Midbrain (tissue), 1 donor: Measurements from ENCODE around the gene STKLD1.
"Not testable (repeated sequence)": the region's sequence is repeated elsewhere in the genome, so short reads cannot be mapped to it uniquely, and the experiment has no call there.

Experiments used
- DNase-seq: peaks from one replicate; lab custom pipeline; 2025; lab: John Stamatoyannopoulos, UW

The STKLD1 gene

DNA sequence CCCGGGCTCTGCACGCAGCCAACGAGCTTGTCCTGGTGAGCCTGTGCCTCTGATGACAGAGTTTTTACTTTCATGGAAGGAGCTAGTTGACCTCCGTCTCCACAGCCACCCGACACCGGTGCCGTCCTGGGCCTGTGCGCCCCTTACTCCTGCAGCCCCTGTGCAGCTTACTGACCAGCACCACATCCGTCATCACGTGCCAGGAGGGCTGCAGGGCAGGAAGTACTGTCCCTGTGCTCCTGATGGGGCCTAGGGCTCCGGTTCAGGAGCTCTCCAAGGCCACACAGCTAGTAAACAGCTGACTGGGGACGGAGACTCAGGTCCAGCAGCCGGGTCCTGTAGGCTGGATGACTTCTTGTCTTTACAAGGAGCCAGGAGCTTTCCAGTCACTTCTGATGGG, 10.2 kb downstream of the STKLD1 start:
- DNase-seq = no peak

DNA sequence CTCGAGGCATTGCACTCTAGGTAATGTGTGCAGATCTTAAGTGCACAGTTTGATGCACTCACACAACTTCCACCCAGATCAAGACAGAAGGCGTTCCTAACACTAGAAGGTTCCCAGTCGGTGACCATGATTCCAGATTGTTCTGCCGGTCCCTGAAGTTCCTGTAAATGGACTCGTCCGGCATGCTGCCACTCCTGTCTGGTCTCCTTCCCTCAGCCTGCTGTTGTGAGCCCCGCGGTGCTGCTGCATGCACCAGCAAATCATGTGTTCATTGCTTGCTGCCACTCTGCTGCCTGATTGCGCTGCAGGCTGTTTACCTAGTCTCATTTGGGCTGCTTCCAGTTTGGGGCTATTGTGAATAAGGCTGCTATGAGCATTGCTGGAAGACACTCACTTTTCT, 11.5 kb downstream of the STKLD1 start:
- no peak for DNase-seq

DNA sequence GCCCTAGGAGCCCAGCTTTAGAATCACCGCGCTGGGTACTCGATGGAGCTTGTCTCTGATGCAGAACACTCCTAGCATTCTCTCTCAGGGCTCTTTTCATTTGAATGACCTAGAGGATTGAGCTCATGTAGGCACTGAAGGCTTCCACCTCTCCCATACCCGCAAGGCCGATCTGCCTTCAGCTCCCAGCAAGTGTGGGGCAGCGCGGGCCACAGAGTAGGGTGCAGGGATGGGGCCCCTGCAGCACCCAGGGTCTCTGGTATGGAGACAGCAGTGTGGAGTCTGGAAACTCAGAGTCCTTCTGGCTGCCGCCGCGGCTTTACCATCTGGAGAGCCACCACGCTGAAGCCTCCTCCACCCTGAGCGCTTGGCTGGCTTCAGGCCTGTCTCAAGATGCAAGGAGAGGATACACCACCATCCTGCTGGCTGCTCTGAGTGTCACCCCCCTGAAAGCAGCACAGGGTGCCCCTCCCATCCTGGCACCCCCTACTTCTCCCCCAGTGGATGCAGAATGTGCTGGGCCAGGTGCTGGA, 12.9 kb downstream of the STKLD1 start:
- no peak for DNase-seq

DNA sequence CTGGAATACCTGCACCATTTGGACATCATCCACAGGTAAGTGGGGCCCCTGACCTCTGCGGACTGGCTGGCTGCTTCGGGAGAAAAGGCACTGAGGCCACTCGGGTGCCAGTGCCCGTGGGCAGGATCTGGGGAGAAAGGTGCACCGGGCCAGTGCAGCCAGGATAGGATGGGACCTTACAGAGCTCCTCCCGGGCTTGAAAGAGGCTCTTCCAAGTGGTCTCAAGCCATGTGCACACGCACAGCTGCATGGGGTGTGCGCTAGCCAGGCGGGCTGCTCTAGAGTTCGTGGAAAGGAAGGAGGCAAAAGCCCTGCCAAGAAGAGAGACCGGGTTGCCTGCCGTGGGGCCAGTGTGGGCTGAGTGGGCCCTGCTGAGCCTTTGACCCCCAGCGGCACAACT, 13.4 kb downstream of the STKLD1 start:
- DNase-seq = no peak

DNA sequence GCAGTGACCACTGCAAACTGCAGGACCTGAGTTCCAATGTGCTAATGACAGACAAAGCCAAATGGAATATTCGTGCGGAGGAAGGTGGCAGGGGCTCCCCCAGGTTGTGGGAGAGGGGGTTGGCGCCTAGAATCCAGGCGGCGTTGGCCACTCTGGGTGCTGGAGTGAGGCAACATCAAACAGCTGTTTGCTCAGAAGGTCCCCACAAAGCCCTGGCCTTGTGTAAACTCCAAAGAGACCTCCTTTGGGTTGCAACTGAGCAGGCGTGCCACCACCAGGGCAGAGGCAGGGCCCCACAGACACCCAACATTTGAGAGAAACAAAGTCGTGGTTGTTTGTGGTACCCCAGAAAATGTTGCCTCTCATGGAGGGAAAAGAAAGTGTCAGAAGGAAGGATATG, 14.5 kb downstream of the STKLD1 start:
- no peak for DNase-seq

DNA sequence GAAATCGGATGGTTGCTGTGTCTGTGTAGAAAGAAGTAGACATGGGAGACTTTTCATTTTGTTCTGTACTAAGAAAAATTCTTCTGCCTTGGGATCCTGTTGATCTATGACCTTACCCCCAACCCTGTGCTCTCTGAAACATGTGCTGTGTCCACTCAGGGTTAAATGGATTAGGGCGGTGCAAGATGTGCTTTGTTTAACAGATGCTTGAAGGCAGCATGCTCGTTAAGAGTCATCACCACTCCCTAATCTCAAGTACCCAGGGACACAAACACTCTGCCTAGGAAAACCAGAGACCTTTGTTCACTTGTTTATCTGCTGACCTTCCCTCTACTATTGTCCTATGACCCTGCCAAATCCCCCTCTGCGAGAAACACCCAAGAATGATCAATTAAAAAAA, 15.3 kb downstream of the STKLD1 start:
- DNase-seq = not testable (repeated sequence)

DNA sequence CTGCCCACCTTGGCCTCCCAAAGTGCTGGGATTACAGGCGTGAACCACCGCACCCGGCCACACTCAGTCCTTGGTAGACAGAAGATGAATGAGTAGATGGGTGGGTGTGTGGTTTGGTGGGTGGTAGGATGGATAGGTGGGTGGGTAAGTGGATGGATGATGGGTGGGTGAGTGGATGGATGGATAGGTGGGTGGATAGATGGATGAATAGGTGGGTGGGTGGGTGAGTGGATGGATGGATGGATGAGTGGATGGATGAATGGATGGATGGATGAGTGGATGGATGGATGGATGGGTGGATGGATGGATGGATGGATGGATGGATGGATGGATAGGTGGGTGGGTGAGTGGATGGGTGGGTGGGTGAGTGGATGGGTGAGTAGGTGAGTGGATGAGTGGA, 16.1 kb downstream of the STKLD1 start:
- DNase-seq = not testable (repeated sequence)

DNA sequence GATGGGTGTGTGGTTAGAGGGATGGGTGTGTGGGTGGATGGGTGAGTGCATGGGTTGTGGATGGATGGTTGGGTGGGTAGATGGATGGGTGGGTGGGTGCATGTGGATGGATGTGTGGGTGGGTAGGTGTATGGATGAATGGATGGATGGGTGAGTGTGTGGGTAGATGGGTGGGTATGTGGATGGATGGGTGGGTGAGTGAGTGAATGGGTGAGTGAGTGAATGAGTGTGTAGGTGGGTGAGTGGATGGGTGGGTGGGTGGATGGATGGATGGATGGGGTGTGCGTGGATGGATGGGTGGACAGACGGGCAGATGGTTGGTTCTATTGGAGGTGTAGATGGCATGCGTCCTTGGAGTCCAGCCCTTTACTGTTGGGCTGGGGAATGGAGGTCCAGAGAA, 17.2 kb downstream of the STKLD1 start:
- DNase-seq = no peak

DNA sequence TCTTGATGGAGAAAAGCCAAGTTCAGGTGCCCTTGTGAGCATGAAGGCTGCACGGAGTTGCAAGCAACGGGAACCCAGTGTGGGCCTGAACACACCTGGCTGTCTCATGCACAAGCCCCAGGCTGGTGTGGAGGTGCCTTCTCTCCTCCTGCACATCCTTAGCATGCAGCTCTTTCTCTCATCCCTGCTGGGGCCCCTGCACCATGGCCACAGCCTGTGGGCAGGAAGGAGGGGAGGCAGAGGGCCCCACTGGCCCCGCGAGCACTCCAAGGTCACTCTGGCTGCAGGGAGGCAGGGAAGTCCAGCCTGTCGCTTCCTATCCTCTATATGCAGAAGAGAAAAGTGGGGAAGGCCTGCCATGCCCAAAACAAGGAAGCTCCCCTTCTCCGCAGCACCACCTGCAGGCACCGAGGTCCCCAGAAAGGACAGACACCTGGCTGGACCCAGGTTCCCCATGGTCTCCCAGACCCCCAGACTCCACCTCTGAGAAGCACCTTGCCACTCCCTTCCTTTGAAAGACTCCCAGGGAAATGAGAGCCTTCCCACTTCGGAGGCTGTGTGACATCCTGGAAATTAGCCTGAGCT, 18.6 kb downstream of the STKLD1 start:
- no peak for DNase-seq

DNA sequence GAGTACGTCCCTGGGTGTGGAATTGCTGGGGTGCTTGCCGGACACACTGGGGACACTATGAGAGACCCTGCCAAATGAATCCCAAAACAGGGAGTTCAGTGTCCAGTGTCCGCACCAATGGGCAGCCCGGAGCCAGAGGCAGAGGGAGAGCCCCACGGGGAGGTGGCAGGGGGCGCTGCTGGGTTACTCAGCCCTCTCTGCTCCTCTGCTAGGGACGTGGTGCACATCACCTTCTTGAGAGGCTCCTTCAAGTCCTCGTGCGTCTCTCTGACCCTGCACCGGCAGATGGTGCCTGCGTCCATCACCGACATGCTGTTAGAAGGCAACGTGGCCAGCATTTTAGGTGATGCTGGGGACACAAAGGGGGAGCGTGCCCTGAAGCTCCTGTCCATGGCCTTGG, 20.8 kb downstream of the STKLD1 start:
- no peak for DNase-seq

DNA sequence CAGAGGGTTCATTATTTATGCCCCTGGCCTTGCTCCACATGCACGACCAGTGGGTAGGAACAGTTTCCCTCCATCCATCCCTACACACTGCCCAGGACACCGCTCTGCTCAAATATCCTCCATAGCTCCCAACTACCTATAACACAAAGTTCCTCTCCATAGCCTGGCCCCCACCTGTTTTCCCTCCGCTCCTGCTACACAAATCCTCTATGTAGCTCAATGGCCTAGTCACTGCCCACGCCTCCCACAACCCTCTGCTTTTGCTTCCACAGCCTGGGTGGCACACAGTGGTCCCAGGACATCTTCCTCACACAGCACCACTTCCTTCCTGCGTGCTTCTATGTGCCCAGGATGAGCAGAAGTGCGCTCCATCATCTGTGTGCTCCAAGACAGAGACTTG, 21.2 kb downstream of the STKLD1 start:
- no peak for DNase-seq

DNA sequence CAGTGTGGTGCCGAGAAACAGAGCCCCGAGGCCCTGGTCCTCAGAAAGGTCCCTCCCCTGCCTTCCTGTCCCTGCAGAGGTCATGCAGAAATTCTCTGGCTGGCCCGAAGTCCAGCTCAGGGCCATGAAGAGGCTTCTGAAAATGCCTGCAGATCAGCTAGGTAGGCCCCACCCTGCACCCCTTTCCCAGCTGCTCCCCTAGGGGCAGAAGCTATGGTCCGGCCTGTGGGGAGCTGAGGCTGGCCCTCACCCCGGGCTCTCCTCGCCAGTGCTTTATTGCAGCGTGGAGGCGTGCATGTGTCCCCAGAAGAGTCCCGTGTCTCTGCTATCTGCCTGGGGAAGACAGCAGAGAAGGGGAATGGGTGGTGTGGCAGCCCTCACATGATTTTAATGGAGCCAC, 21.7 kb downstream of the STKLD1 start:
- DNase-seq = no peak

DNA sequence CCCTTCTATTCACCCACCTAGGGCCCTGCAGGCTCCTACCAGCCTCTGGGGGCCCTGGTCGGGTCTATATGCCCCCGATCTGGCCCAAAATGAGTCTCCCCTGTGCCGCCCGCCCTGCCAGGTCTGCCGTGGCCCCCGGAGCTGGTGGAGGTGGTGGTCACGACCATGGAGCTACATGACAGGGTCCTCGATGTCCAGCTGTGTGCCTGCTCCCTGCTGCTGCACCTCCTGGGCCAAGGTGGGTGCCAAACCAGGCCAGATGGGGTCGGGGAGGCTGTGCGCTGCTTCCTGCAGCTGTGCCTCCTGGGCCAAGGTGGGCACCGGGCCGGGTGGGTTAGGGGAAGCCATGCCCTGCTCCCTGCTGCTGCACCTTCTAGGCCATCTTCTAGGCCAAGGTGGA, 24.1 kb downstream of the STKLD1 start:
- DNase-seq = no peak

DNA sequence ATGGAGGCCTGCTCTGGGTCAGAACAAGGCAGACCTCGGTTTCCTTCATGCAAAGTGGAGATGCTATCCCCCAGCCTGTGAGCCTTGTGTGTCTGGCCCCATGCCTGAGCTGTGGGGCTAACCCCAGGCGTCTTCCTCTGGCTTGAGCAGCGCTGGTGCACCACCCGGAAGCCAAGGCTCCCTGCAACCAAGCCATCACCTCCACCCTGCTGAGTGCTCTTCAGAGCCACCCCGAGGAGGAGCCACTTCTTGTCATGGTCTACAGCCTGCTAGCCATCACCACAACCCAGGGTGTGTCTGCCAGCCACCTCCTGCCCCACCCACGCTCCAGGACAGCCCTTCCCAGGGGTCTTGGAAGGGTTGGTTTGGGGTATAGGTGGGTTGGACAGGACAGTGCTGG, 25.4 kb downstream of the STKLD1 start:
- no peak for DNase-seq

DNA sequence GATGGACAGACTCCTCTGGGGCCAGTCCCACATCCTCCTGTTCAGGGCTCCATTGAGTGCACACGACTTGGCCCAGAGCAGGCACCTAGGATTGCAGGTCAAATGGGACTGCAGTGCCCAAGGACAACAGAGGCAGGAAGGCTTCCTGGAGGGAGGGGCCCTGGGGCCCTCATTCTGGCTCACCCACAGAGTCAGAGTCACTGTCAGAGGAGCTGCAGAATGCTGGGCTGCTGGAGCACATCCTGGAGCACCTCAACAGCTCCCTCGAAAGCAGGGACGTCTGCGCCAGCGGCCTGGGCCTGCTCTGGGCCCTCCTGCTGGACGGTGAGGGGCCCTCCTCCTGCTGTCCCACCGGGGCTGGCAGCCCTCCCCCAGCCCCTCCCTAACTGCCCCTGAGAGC, 26.5 kb downstream of the STKLD1 start:
- DNase-seq = no peak

DNA sequence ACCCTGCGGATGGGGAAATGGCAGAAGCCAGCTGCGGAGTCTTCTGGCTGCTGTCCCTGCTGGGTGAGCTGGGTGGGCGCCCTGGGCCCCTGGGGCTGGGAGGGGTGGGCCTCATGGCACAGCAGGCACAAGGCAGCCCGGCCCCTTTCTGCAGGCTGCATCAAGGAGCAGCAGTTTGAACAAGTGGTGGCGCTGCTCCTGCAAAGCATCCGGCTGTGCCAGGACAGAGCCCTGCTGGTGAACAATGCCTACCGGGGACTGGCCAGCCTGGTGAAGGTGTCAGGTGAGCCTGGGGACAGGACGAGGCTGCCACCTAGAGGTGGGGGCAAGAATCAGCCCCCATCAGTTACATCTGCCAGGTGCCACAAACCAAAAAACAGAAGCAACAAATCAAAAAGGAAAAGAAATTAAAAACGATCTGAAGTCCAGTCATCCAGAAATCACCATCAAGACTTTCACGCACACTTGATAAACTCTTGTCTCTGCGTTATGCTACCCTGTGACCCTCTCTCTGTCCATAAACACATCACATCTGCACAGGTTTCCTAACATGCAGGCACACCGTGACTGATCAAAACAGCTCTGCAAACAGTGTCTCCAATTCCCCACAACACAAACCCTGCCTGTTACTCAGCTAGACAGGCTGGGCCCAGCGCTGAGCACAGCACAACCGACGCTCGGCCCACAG, 27.7 kb downstream of the STKLD1 start:
- no peak for DNase-seq

DNA sequence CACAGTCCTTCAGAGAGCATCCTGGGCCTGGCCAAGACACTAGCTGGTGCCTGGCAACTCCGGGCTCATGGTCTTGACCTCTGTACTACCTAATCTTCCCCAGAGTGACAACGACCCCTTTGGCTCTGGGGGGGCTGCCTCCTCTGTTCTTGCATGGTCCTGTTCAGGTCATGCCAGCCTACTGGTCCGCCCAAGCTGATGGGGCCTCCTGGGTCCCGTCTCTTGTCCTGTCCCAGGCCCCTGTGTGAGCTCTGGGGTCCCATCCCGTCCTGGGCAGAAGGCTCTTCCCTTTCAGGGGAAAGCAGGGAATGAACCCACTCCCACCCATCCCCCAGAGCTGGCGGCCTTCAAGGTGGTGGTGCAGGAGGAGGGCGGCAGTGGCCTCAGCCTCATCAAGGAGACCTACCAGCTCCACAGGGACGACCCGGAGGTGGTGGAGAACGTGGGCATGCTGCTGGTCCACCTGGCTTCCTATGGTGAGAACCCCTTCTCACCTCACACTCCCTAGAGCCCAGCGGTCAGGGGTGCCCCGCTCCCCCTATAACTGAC, 28.4 kb downstream of the STKLD1 start:
- DNase-seq = no peak

DNA sequence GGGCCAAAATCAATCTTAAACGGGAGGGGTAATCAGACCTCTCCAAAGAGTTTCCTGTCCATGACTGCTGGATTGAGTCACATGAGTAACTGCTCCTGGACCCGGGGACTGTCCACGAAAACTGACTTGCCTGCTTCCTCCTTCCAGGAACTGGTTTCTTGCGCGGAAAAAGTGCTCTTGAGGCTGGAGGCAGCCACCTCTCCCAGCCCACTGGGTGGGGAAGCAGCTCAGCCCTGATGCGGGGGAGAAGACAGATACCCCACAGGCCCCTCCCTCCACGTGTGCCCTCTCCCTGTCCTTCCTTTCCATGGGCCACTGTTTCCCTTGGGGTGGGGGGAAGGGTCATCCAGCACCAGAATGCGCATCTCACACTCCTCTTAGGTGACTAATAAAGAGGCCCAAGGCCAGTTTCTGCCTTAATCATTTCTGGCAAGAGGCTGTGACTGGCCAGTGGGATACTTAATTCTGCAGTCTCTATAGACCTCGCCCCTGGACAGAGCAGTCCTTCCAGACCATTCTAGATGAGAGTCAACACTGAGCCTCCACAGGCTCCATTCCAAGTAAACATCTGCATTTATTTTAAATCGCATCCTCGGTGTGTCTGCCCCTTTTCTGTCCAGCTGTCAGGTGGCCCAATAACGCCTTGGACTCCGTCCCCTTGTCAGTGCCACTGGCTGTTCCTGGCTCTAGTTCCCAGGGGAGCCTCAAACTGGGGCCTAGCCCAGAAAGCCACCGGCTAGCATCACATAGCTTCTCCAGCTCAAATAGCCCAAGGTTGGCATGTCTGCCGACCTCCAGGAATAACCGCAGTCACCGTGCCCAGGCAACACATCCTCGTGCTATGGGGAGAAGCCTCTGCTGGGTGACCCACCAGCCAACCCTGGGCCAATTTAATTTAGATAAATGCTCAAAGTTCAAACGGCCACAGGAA, 29.6 kb downstream of the STKLD1 start:
- DNase-seq = no peak

DNA sequence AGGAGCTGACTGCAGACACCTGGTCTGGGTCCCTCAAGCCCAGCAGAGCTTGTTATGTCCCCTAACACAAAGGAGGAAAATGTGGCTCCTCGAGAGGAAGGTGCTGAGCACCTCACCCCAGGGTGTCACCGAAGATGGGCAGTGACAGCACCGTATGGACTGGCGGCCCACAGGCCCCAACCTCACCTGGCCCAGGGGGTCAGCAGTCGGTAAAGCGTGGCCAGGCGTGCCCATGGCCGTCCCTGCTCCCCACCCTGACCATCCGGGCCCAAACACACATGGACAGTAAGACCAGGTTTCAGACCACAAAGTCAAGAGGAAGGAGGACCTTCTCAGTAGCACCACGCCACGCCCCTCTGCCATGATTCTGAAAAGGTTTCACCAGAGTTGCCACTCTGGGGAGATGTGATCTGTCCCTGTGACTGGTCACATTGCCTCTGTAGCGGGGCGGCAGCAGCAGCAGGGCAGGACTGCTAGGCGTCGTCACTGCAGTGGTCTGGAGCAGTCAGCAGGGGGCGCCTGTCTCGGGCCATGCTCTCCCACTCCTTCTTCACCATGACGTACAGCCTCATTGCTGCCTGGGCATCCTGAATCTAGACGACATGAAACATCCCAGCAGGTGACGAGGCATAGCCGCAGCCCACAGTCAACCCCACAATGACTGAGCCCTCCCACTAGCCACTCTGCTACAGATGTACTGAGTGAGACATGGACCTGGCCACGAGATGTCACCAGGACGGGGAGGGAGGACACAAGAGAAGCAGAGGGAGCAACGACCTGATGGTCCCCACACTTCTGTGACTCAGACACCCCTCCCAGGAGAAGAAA, 30.5 kb downstream of the STKLD1 start:
- peak; percentile 56 for DNase-seq

DNA sequence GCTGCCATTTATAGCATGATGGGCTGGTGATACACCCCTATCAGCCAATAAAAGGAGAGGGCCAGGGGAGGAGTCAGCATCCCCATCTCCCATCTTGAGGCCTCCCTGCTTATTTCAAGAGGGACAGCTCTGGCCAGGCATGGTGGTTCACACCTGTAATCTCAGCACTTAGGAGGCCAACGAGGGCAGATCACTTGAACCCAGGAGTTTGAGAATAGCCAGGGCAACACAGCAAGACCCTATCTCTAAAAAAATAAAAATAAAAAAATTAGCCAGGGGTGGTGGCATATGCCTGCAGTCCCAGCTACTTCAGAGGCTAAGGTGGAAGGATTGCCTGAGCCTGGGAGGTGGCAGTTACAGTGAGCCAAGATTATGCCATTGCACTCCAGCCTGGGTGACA, 31.9 kb downstream of the STKLD1 start:
- no peak for DNase-seq

DNA sequence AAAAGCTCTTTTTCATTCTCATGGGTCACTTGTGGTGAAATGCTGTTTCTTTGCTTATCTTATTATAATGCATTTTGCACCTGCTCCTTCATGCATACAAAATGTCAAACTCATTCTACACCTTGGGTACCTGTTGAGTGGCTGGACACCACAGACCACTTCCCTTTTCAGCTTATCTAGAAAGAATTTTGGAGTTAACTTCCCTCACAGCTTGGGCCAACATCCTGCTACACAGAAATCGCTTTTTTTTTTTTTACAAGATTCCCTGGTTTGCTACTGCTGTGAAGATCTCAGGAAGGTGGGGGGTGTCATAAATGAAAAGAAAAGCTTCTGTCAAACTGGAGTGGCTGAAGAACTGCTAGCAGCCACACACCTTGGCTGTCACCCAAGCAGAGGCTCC, 39.0 kb downstream of the STKLD1 start:
- no peak for DNase-seq
